UCSD-AML1 (cell line): ENCODE data around the gene RADIL.
A peak's percentile ranks its signal among the peaks of the same experiment; 100 is the strongest.

Experiments used
- DNase-seq: peaks from one replicate; lab custom pipeline; 2025; ENCODE audit not compliant: unreplicated experiment; lab: John Stamatoyannopoulos, UW

RADIL gene

GRCh38 chr7:4851459-4852422, 31.8 kb downstream of the RADIL start:
- peak; percentile 16 for DNase-seq

DNA sequence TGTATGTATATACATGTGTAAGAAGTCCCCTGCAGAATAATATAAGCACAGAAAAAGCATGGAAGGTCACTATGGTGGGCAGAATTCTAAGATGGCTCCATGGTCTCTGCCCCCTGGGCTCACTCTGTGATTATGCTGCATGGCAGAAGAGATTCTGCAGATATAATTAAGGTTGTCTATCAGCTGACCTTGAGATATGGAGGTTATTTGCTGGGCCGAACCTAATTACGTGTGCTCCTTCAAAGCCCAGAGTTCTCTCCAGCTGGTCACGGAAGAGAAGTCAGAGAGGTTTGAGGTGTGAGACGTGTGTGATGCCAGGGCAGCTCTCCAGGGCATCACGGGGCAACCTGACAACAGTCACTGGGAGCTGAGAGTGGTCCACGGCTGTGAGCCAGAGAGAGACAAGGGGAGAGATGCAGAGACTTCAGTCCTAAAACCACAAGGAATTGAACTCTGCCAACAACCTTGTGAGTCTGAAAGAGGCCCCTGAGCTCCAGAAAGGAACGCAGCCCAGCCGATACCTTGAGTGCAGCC, 33.2 kb downstream of the RADIL start:
- DNase-seq: no peak

DNA sequence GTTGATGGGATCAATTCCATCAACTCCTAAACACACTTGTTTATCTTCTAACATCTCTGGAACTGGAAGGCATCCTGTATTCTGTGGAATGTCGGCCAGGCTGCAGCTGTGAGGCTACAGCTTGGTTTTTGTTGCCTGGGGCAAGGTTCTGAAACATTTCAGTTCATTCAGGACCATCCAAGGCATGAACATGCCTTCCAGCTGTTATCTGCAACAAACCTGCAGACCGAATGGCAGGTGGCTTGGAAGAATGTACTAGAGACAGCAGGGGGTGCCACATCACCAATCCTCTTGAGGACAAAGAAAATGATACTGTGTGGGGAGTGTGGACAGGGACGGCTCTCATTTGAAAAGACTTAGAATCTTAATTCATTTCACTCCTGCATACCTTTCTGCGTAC, 34.1 kb downstream of the RADIL start:
- DNase-seq: no peak

DNA sequence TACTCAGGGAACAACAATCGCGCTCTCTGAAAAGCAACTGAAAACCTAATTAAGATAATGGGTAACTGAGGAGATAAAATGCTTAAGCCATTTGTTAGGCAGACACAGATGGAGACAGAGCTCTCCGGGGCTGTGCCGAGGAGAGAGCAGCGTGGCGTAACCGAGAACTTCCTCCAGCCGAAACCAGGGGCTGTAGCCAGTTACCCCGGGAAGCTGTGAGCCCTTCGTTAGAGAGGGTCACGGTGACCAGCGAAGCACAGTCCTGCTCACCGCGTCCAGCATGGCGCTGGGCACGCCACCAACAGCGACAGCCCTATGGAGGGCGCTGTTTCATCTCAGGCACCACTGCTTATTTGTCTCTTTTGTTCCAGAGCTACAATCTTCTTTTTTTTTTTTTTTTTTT, 37.8 kb downstream of the RADIL start:
- DNase-seq: no peak

DNA sequence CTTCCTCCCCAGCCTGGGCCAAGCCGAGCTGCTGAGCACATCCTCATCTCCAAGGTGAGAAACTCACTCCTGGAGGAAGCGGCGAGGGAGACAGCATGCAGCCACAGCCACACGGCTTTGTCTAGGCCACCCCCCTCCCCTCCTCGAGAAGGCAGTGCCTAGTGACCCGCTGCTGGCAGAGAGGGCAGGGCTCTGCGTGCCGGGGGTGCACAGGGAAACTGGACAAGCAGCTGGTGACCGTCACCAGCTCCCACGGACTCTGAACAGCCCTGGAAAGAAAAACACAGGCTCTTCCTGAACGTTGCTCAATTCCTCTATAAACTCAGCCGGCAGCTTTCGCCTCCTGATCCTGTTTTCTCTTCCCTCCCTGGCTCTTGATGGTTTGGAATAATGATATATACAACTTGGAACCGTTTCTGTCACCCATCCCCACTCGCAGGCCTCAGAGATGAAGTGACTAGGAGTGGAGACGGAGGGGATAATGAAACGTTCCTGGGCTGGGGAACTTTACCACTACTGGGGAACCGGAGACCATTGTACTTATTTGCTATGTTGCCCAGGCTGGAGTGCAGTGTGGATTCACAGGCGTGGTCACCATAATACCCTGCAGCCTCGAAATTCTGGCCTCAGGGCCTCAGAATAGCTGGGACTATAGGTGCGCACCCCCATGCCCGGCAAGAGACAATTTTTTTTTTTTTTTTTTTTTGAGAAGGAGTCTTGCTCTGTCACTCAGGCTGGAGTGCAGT, 41.0 kb downstream of the RADIL start:
- DNase-seq: no peak

DNA sequence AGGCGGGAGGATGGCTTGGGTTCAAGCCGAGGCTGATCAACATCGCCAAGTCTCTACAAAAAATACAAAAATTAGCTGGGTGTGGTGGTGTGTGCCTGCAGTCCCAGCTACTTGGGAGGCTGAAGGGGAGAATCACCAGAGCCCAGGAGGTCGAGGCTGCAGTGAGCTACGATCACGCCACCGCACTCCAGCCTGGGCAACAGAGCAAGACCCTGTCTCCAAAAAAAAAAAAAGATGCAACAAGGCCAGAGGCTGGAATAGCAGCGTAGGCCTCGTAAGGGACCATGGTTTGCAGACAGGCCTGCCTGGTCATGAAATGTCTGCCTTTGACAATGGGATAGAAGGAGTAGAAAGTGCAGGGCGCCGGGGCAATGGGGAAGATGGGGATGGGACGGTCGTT, 41.7 kb downstream of the RADIL start:
- no peak for DNase-seq

- no peak for DNase-seq
Observed at GRCh38 chr7:4841007-4841784, 42.3 kb downstream of the RADIL start.

GRCh38 chr7:4840079-4840501, 43.4 kb downstream of the RADIL start:
- DNase-seq: no peak

DNA sequence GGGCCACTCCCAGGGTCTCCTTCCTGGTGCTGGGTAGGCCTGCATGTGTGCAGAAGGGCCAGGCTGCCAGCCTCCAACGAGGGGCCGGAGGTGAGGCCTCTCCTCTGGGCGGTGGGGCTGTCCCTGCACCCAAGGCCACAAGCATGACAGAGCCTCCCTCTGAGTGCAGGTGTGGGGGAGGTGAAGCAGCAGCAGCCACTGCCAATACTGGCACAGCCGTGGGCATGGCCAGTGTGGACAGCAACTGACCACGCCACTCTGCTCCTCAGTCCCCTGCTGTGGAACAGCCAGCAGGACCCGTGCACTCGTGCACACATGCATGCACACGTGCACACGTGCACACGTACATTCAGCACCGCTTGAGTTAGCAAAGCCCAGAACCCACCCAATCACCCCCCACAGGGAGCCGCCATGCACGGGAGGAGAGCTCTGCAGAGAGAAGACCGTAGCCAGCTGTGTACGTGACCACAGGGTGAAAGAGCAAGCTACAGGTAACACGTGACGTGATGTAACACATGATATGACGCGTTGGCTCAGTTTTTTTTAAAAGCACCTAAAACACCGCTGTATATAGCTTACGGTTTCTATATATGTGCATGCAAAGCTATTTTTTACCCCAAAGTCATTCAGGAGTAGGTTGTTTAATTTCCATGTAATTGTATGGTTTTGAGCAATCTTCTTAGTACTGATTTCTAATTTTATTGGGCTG, 44.7 kb downstream of the RADIL start:
- DNase-seq: no peak

DNA sequence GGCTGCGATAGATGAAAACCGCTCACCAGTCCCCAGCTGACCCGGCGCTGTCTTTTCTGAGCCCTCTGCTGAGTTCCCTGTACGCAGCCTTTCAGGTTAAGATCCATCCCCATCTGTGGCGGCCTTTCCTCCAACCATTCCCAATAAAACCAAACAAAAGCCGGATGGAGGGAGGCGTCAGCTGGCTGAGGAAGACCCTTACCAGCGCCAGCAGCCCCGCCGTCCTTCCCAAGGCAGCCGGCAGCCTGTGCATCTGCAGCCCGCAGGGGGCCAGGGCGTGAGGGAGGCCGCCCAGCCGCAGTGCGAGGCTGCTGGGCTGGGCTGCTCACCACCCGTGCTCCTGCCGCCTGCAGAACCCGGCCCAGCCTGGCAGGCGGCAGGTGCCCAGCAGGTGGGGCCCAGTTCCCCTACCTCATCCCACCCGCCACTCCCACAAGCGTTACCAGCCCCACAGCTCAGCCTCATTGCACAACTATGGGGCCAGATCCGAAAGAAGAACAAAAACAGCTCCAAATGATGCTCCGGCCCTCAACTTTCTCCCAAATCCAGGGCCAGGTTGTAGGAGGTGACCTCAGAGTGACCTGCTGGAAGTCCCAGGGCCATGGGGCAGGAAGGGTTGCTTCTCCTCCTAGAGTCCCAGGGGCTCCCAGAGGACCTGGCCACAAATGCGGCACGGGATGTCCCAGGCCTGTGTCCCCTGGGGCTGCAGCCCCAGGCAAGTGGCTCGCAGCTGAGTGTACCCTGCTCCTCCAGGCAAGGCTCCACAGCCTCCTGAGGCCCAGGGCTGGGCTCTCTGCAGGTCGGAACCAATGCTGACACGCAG, 45.5 kb downstream of the RADIL start:
- no peak for DNase-seq

DNA sequence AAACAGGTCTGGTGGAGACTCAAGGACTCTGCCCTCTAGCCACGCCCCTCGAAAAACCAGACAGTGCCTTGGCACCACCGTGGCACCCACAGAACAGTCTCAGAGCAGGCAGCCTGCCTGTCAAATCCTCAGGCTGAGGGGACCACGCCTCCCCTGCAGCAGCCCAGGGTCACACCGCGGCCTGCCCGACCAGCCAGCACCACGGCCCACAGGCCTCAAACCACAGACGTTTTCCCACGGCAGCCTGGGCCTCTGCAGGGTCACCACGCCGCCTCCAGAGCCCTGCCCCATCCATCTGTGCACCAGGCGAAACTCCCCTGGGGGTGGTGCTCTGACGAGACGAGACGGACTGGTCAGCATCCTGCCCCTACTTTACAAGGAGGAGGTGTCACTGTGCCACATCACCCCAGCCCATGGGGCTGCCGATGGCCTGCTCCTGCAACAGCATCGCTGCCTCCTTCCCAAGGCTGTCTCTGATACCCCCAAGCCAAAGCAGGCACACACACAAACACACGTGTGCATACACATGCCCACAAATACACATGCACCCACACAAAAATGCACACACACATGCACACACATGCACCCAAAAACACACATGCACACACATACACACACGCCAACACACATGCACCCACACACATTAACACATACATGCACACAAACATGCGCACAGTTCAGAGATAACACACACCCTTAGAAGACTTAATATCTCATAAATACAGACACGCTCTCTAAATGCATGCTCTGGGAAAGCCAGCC, 46.3 kb downstream of the RADIL start:
- peak; percentile 11 for DNase-seq

DNA sequence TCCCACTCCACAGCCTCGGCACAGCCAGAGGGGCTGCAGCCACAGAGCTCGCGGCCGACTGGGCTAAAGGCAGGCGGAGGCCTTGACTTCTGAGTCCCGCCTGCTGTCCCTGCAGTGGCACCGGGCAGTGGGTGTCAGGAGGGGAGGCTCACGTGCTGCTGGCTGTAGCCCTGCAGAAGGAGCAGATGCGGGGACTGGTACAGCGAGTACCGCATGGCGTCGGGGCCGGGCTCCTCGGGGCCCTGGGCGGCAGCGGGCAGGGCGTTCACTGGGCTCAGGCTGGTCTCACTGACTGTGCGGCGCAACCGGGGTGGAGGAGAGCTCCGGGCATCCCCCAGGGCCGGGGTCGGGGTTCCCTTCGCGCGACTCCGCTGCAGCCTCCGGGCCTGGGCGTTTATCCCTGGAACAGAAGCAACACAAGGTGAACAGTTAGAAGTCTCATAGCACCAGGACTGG, 47.3 kb downstream of the RADIL start:
- DNase-seq: no peak

DNA sequence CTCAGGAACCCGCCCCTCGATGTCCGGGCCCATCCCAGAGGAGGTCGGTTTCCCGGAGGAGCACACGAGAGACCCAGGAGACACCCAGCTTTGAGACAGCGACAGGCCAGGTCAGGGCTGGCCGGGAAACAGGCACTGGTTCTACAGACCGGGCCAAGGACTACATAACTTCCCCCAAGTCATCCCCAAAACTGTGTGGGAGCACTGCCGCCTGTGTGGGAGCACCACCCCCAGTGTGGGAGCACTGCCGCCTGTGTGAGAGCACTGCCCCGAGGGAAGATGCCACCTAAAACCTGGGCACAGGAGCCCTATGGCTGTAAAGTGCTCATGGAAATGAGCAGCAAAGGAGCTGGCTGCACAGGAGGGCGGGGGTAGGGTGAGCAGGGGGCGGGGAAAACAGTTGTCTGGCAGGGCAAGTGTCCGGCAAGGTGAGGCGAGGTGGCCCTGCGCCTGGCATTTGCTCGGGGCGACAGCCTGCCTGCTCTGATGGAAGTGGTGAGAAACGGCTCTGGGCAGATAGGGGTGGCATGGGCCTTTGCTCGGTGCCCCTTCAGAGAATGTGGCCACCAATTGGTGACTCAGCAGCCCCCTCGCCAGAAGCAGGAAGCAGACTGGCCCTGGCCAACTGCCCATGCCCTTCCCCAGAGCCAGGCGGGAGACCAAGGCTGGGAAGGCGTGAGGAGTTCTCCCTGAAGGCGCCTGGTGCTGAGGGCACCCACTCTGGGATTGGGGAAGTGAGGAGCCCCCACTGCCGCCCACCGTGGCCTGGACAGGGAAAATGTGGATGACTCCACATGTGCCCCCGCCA, 47.9 kb downstream of the RADIL start:
- DNase-seq: no peak

GRCh38 chr7:4834601-4835397, 48.7 kb downstream of the RADIL start:
- no peak for DNase-seq

GRCh38 chr7:4833691-4834600, 49.6 kb downstream of the RADIL start:
- no peak for DNase-seq

DNA sequence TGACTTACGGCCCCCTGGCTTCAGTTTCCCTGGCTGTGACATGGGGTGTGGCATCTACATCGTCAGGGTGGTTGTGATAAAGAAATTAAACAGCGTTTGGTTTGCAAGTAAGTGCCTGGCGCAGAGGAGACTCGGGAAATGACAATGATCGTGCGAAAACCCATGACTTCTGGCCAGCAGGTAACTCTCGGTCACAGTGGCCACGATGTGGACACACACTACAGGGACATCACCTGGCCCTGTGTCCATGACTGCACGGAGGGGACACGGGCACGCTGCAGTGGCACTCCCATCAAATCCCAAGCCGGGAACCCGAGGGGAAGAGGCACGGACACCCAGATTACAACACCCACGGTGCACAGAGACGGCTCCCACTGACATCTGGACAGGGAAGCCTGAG, 50.3 kb downstream of the RADIL start:
- no peak for DNase-seq
